Upper lobe of left lung (tissue), 6 donors: ENCODE results near the gene TIGD1. TPM values are rescaled to one million over a fixed set of nuclear protein-coding genes. Genes with fewer than 3 reads are reported as not detected.

Experiments
- ATAC-seq, 2 donors: fragments of 200-7000 bp; cut with Tn5 transposase; one replicate each; pipeline ENCODE4 v1.9.1; 2022; ENCODE audit warnings: mild to moderate bottlenecking in 2 of 2, moderate library complexity in 2 of 2; ENCODE audit not compliant: low FRiP score in 2 of 2
- DNase-seq, 2 donors: peaks; one replicate each; pipeline ENCODE4 v3.0.0-alpha.2; 2019 to 2020
- H3K27ac ChIP-seq, 4 donors: fragments of 200-600 bp; sonication (generic); one replicate each; pipeline ENCODE4 v1.5.1; 2016 to 2019
- H3K27me3 ChIP-seq, 4 donors: fragments of 200-600 bp; sonication (generic); one replicate each; pipeline ENCODE4 v1.5.1; 2017 to 2019
- H3K36me3 ChIP-seq, 4 donors: fragments of 200-600 bp; sonication (generic); one replicate each; pipeline ENCODE4 v1.5.1; 2016 to 2019
- H3K4me1 ChIP-seq, 4 donors: fragments of 200-600 bp; sonication (generic); one replicate each; pipeline ENCODE4 v1.5.1; 2018 to 2019
- H3K4me3 ChIP-seq, 4 donors: fragments of 200-600 bp; sonication (generic); one replicate each; pipeline ENCODE4 v1.5.1; 2017 to 2019; ENCODE audit warnings: mild to moderate bottlenecking in 2 of 4, moderate library complexity in 1 of 4
- H3K9me3 ChIP-seq, 4 donors: fragments of 200-600 bp; sonication (generic); one replicate each; pipeline ENCODE4 v1.5.1; 2018 to 2019
- CTCF ChIP-seq, 6 experiments: fragments of 450-650 bp in 4 of 6; fragments of 200-600 bp in 2 of 6; sonication (generic) in 2 of 6; IDR thresholded peaks; one replicate each; pipeline ENCODE4 v1.5.1; 2016 to 2019; ENCODE audit warnings: antibody characterized with exemption in 6 of 6
- EP300 ChIP-seq, 4 donors: sonication (generic); formaldehyde crosslinking; IDR thresholded peaks; one replicate each; pipeline ENCODE4 v1.5.1; 2017; ENCODE audit warnings: antibody characterized with exemption in 4 of 4, control low read depth in 2 of 4
- POLR2A ChIP-seq, 4 donors: fragments of 450-650 bp; IDR thresholded peaks; one replicate each; pipeline ENCODE4 v1.5.1; 2016 to 2017; ENCODE audit warnings: antibody characterized with exemption in 4 of 4, mild to moderate bottlenecking in 2 of 4
- POLR2AphosphoS5 ChIP-seq, 2 donors: sonication (generic); formaldehyde crosslinking; IDR thresholded peaks; one replicate each; pipeline ENCODE4 v1.5.1; 2017; ENCODE audit warnings: antibody characterized with exemption in 2 of 2
- WGBS, 2 donors: methylation state at CpG; one replicate each; pipeline ENCODE4 v1.1.5; 2017 to 2018; 5-methylcytosine and 5-hydroxymethylcytosine counted together
- total RNA-seq, 6 donors: library from RNA; depleted of rRNA in 4 of 6; stranded (reverse); fragments of >200 nt in 4 of 6; gene quantifications; one replicate each; pipeline versions ENCODE4 v1.1.0 to v1.2.1, GENCODE V29; 2016 to 2021
- donor health status: DM: no; HTN: no; CAD: no; lungs with moderate emphysema.
- donor health status: DM: no; HTN: yes; CAD: no; lungs with severe emphysema.

TIGD1 gene
- total RNA-seq, 6 donors from 2014 or later = 2.6 to 12.6 (median 4.4) TPM

DNA sequence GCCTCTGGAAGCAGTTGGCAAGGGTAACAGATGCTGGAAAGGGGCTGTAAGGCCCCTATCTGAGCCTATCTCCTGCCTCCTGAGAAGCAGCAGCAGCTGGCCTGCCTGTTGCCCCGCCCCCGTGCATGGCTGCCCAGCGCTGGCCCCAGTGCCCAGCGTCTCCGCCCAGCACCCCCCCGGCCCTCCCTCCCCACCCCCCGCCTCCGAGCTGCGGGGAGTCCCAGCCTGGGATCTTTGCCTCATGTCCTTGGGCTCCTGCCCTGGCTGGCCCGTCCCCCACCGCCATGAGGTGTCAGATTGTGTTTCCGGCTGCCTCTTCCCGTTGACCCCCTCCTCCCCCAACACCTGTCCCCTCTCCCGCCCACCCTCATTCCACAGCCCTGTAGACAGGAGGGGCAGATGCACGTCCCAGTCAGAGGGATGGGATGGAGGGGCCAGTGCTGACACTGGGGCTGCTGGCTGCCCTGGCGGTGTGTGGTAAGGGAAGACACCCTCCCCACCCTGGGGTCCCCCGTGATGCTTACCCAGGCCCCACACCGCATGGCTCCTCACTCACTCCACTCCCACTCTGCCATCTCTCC, 24.5 kb downstream of the TIGD1 start, which contains the start of gene CHRND:
TSS of gene CHRND (plus strand) at position 370 of the 581 bp plus-strand sequence. CDS start at position 426, 56 bp downstream.
- TF ChIP-seq CTCF (IDR thresholded peaks at IDR 0.05) = no peak
- TF ChIP-seq EP300 (IDR thresholded peaks at IDR 0.05) = no peak
- no peak for TF ChIP-seq POLR2A (IDR thresholded peaks at IDR 0.05)
- TF ChIP-seq POLR2AphosphoS5 (IDR thresholded peaks at IDR 0.05) = no peak
- WGBS, 2 donors = 10 to 15% methylated on average over 4 to 17 of the region's 18 CpGs
- Histone ChIP-seq H3K9me3 (no peaks in the 10 kb centered on the region), H3K27me3 (peaks cover 0 to 48% (median 34%) of the 10 kb centered on the region in 4 donors), H3K4me3 (no peak within 1 kb of the TSS), H3K4me1 (peaks cover 17 to 38% (median 22%) of the 10 kb centered on the region in 4 donors), H3K36me3 (no peaks in the 10 kb centered on the region), H3K27ac (no peak within 1 kb of the TSS)
- no peak for ATAC-seq
- DNase-seq = peak in 1 of 2 donors; percentile 76

GRCh38 chr2:232525199-232525598, 25.2 kb downstream of the TIGD1 start:
- H3K36me3 ChIP-seq = no peaks in the 10 kb centered on the region
- peaks cover 0 to 55% (median 34%) of the 10 kb centered on the region in 4 donors for H3K27me3 ChIP-seq
- WGBS, 2 donors = 87% methylated on average over 10 of the region's 14 CpGs; no CpG with 5 or more reads in 1 of the 2 donors
- no peaks in the 10 kb centered on the region for H3K9me3 ChIP-seq
- TF ChIP-seq EP300 (IDR thresholded peaks at IDR 0.05) (no peak), POLR2AphosphoS5 (IDR thresholded peaks at IDR 0.05) (no peak), POLR2A (IDR thresholded peaks at IDR 0.05) (no peak), CTCF (IDR thresholded peaks at IDR 0.05) (no peak)
- no peak for ATAC-seq
- peaks cover 17 to 38% (median 22%) of the 10 kb centered on the region in 4 donors for H3K4me1 ChIP-seq
- DNase-seq = peak in 1 of 2 donors; percentile 52
- no peak overlapping the region for H3K4me3 ChIP-seq
- H3K27ac ChIP-seq = no peak overlapping the region

DNA sequence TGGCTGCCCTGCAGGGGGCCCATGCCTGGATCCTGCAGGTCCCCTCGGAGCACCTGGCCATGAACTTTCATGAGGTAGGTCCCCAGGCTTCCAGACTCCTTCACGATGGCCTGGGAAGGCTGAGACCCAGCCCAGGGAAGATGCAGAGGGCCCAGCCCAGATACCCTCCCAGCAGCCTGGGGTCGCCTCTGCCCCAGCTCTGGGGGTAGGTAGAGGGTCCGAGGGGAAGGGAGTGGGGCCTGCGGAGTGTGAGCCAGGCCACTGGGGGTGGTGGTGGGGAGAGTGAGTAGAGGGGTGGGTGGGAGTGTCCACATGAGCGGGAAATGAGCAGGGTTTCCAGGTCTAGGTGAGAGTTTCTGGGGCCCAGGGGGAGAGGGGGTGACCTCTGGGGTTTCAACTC, 25.6 kb downstream of the TIGD1 start:
- Histone ChIP-seq H3K27ac (no peak overlapping the region), H3K27me3 (peaks cover 0 to 59% (median 34%) of the 10 kb centered on the region in 4 donors), H3K9me3 (no peaks in the 10 kb centered on the region), H3K36me3 (no peaks in the 10 kb centered on the region), H3K4me1 (peaks cover 17 to 38% (median 22%) of the 10 kb centered on the region in 4 donors), H3K4me3 (no peak overlapping the region)
- 50 to 81% methylated on average over 3 of the region's 6 CpGs for WGBS, 2 donors
- DNase-seq = no peak
- ATAC-seq = no peak
- no peak for TF ChIP-seq POLR2A (IDR thresholded peaks at IDR 0.05)
- TF ChIP-seq POLR2AphosphoS5 (IDR thresholded peaks at IDR 0.05) = no peak
- no peak for TF ChIP-seq CTCF (IDR thresholded peaks at IDR 0.05)
- TF ChIP-seq EP300 (IDR thresholded peaks at IDR 0.05) = no peak

DNA sequence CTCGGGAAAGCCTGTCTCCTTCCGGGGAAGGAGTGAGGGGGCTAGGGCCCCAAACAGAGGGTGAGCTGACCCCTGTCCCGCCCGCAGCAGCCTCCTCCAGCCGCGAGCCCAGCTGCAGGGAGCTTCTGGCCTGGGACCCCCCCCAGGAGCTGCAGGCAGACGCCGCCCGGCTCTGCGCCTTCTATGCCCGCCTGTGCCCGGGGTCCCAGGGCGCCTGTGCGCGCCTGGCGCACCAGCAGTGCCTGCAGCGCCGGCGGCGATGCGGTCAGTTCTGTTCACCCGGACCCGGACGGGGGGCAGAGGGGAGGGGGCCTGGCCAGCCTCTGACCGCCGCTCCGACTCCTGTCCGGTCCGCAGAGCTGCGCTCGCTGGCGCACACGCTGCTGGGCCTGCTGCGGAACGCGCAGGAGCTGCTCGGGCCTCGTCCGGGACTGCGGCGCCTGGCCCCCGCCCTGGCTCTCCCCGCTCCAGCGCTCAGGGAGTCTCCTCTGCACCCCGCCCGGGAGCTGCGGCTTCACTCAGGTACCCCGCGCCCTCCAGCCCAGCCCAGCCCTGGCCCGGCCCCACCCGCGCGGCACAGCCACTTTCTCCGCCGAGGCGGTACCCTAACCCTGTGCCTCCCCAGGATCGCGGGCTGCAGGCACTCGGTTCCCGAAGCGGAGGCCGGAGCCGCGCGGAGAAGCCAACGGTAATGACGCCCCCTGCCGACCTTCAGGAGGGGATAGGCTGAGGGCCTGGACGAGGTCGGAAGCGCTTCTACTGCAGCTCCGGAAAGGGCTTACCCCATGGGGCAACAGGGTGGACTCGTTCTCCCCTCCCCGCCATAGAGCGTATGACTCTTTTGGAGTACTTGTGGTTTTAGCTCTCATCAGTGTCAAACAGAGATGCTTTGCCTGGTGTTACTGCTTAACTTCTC, 26.4 kb downstream of the TIGD1 start:
- DNase-seq = peak in 1 of 2 donors; percentile 87
- peaks cover 17 to 38% (median 22%) of the 10 kb centered on the region in 4 donors for H3K4me1 ChIP-seq
- TF ChIP-seq POLR2AphosphoS5 (IDR thresholded peaks at IDR 0.05) (no peak), CTCF (IDR thresholded peaks at IDR 0.05) (no peak), POLR2A (IDR thresholded peaks at IDR 0.05) (no peak), EP300 (IDR thresholded peaks at IDR 0.05) (no peak)
- no peak overlapping the region for H3K27ac ChIP-seq
- ATAC-seq = peak in 1 of 2 donors; percentile 15
- H3K4me3 ChIP-seq = peak overlapping the region in 3 of 4 donors; percentile 6 to 23 (median 13)
- H3K27me3 ChIP-seq = peaks cover 0 to 59% (median 34%) of the 10 kb centered on the region in 4 donors
- H3K9me3 ChIP-seq = no peaks in the 10 kb centered on the region
- no peaks in the 10 kb centered on the region for H3K36me3 ChIP-seq
- 0 to 1% methylated on average over 3 to 61 of the region's 75 CpGs for WGBS, 2 donors
